ENCODE data around the gene CLCNKA. TPM values are rescaled to one million over a fixed set of nuclear protein-coding genes. Genes with fewer than 3 reads are reported as not detected.
"Not testable (repeated sequence)": the region's sequence is repeated elsewhere in the genome, so short reads cannot be mapped to it uniquely, and the experiment has no call there.

CLCNKA gene
- total RNA-seq, 1 donor from 2014 or later = 2.2 TPM

DNA sequence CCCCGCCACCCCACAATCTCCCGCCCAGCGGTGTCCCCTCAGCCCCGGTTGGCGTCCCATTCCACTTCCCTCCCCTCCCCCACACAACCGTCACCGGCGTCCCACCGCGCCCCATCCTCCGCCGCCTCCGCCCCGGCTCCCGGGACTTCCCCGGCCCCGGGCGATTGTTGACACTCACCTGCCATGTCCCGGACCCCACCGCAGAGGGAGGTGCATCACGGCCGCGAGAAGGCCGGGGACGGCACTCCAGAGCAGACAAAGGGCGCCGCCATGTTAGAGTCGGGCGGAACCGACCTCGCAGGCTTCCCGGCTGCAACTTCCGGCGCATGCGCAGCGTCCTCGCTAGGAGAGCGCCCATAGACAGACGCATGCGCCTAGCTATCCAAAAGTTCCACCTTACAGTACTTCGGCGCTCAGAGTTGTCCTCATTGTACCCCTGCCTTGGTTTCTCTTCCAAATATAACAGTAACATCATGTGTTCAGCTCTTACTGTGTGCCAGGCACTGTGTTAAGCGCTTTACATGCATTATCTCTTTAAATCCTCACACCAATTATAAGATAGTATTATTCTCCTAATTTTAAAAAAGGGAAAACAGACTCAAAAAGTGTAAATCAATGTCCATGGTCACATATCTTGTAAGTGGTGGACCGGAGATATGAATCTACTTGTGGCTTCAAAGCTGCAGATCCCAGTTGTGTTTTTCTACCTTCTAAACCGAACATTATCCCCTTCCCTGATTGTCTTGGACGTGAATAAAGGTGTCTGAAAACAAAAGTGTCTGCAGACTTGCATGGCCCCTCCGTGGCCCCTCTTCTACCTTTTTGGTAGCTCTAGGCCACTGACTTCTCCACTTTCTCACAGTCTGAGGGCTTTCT, 45.8 kb upstream of the CLCNKA start, which contains the start of gene ZBTB17:
Gene ZBTB17 (minus strand): TSS at position 297 of the 876 bp plus-strand sequence. CDS start 27,606 bp downstream, outside the sequence.
- H3K27ac Mint-ChIP-seq = peak within 1 kb of the TSS; percentile 93

DNA sequence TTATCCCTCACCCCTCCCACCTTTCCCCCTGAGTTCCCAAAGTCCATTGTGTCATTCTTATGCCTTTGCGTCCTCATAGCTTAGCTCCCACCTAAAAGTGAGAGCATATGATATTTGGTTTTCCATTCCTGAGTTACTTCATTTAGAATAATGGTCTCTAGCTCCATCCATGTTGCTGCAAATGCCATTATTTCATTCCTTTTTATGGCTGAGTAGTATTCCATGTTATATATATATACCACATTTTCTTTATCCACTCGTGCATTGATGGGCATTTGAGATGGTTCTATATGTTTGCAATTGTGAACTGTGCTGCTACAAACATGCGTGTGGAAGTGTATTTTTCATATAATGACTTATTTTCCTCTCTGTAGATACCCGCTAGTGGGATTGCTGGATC, 43.9 kb upstream of the CLCNKA start:
- H3K27ac Mint-ChIP-seq; DNase-seq (ENCODE audit: low spot score, unreplicated experiment); H3K4me3 Mint-ChIP-seq (ENCODE audit: low read depth); H3K4me1 Mint-ChIP-seq (ENCODE audit: low read depth); H3K27me3 Mint-ChIP-seq; H3K36me3 Mint-ChIP-seq (ENCODE audit: insufficient read depth): not testable (repeated sequence)
- H3K9me3 Mint-ChIP-seq (ENCODE audit: low read depth) = peaks cover 10% of the 10 kb centered on the region

More for the DNA sequence above, 45.8 kb upstream of the CLCNKA start, which contains the start of gene ZBTB17:
- peak; percentile 87 for DNase-seq (ENCODE audit: low spot score, unreplicated experiment)
- Mint-ChIP-seq H3K4me1 (ENCODE audit: low read depth) (peaks cover 6% of the 10 kb centered on the region), H3K27me3 (peaks cover 2% of the 10 kb centered on the region), H3K9me3 (ENCODE audit: low read depth) (peaks cover 9% of the 10 kb centered on the region), H3K4me3 (ENCODE audit: low read depth) (peak within 1 kb of the TSS; percentile 86), H3K36me3 (ENCODE audit: insufficient read depth) (peaks cover 12% of the 10 kb centered on the region)
- TF ChIP-seq, protein P1, sequence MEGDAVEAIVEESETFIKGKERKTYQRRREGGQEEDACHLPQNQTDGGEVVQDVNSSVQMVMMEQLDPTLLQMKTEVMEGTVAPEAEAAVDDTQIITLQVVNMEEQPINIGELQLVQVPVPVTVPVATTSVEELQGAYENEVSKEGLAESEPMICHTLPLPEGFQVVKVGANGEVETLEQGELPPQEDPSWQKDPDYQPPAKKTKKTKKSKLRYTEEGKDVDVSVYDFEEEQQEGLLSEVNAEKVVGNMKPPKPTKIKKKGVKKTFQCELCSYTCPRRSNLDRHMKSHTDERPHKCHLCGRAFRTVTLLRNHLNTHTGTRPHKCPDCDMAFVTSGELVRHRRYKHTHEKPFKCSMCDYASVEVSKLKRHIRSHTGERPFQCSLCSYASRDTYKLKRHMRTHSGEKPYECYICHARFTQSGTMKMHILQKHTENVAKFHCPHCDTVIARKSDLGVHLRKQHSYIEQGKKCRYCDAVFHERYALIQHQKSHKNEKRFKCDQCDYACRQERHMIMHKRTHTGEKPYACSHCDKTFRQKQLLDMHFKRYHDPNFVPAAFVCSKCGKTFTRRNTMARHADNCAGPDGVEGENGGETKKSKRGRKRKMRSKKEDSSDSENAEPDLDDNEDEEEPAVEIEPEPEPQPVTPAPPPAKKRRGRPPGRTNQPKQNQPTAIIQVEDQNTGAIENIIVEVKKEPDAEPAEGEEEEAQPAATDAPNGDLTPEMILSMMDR (IDR thresholded peaks at IDR 0.05; ENCODE audit: unreplicated experiment) = no peak

DNA sequence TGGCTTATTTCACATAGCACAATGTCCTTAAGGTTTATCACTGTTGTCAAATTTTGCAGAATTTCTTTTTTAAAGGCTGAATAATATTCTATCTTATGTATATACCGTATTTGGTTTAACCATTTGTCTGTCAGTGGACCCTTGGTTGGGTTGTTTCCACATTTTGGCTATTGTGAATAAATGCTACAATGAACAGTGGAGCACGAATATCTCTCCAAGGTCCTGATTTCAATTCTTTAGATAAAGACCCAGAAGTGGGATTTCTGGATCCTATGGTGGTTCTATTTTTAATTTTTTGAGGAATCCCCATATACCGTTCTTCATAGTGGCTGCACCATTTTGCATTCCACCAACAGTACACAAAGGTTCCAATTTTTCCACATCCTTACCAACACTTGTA, 40.2 kb upstream of the CLCNKA start:
- no peak for DNase-seq (ENCODE audit: low spot score, unreplicated experiment)
- TF ChIP-seq, protein P1 (IDR thresholded peaks at IDR 0.05; ENCODE audit: unreplicated experiment) = no peak
- Mint-ChIP-seq H3K36me3 (ENCODE audit: insufficient read depth) (no peaks in the 10 kb centered on the region), H3K4me3 (ENCODE audit: low read depth) (no peak overlapping the region), H3K9me3 (ENCODE audit: low read depth) (peaks cover 8% of the 10 kb centered on the region), H3K27ac (no peak overlapping the region), H3K27me3 (peaks cover 8% of the 10 kb centered on the region), H3K4me1 (ENCODE audit: low read depth) (no peaks in the 10 kb centered on the region)

DNA sequence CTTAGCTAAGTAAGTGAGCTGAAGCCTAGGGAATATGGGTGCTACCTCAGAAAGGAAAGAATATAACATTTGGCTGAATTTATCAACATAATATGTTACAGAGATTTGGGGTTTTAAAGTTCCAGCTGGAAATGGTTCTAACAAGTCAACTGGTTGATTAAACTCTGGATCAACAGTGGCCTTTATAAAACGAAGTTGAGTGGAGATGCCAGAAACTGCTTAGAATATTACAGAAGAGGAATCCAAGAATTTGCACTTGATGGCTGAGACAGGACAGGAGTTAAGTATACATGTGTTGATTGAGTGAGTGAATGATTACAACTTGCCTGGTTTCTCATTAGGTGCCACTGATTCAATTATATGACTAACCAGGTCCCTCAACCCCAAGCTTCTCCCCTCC, 38.6 kb upstream of the CLCNKA start:
- Mint-ChIP-seq H3K9me3 (ENCODE audit: low read depth) (peaks cover 4% of the 10 kb centered on the region), H3K4me1 (ENCODE audit: low read depth) (no peaks in the 10 kb centered on the region), H3K36me3 (ENCODE audit: insufficient read depth) (no peaks in the 10 kb centered on the region), H3K27me3 (peaks cover 8% of the 10 kb centered on the region), H3K4me3 (ENCODE audit: low read depth) (no peak overlapping the region), H3K27ac (no peak overlapping the region)
- no peak for DNase-seq (ENCODE audit: low spot score, unreplicated experiment)
- TF ChIP-seq, protein P1 (IDR thresholded peaks at IDR 0.05; ENCODE audit: unreplicated experiment) = no peak

DNA sequence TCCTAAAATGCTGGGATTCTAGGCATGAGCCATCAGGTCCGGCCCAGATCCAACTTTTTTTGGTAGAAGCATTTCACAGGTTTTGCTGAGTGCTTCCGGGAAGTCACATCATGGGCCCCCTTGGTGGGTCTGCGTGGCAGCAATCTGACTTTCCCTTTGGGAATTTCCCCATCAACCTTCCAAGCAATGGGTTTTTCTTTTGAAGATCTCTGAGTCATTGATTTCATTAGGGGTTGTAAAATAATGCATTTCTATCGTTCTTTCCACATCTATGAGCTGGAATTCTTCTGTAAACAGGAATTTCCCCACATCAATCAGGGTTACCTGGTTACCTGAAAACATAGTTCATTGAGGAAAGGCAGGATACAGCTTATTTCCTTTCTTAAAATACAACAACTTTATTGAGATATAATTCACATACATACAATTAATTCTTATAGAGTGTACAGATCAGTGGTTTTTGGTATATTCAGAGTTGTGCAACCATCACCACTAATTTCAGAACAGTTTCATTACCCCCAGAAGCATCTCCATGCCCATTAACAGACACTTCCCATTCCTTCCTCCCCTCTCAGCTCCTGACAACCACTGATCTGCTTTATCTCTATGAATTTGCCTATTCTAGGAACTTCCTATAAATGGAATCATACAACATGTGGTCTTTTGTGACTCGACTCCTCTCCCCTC, 36.1 kb upstream of the CLCNKA start:
- H3K4me3 Mint-ChIP-seq (ENCODE audit: low read depth) = no peak overlapping the region
- no peak overlapping the region for H3K27ac Mint-ChIP-seq
- no peaks in the 10 kb centered on the region for H3K4me1 Mint-ChIP-seq (ENCODE audit: low read depth)
- TF ChIP-seq, protein P1 (IDR thresholded peaks at IDR 0.05; ENCODE audit: unreplicated experiment) = no peak
- H3K9me3 Mint-ChIP-seq (ENCODE audit: low read depth) = peaks cover 3% of the 10 kb centered on the region
- no peaks in the 10 kb centered on the region for H3K36me3 Mint-ChIP-seq (ENCODE audit: insufficient read depth)
- no peak for DNase-seq (ENCODE audit: low spot score, unreplicated experiment)
- peaks cover 8% of the 10 kb centered on the region for H3K27me3 Mint-ChIP-seq

Measured in progenitor cell of endocrine pancreas (in vitro differentiated cells).